DND-41 (cell line): ENCODE results near the gene NPIPB4.
"Not testable (repeated sequence)": the region's sequence is repeated elsewhere in the genome, so short reads cannot be mapped to it uniquely, and the experiment has no call there.

ENCODE experiments used
- EZH2 ChIP-seq: IDR thresholded peaks from 3 replicates; pipeline ENCODE4 v1.6.1; 2012; ENCODE audit warnings: borderline replicate concordance, low read depth, mild to moderate bottlenecking, moderate library complexity, low read length, inconsistent platforms; ENCODE audit not compliant: severe bottlenecking
- TF ChIP-seq, protein P1 (sequence below): IDR thresholded peaks from 2 replicates; pipeline ENCODE4 v1.5.1; 2012; ENCODE audit warnings: borderline replicate concordance, low read length, moderate library complexity, mild to moderate bottlenecking; ENCODE audit not compliant: poor library complexity, severe bottlenecking; ENCODE audit errors: extremely low read depth

DNA sequence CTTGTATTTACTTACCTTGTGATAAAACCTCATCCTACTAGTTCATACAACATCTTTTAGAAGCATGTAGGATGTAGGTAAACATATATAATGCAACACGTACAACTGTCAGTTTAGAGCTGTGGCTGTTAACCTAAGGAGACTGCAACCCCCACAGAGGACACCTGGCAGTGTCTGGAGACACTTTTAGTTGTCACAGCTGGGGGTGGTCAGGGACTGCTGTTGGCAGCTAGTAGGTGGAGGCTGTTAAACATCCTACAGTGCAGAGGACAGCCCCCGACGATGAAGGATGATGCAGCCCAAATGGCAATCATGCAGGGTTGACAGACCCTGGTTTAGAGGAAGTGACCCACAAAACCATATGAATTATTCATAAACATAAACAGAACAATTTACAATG lies 59.0 kb downstream of the NPIPB4 start:
- TF ChIP-seq, protein P1, sequence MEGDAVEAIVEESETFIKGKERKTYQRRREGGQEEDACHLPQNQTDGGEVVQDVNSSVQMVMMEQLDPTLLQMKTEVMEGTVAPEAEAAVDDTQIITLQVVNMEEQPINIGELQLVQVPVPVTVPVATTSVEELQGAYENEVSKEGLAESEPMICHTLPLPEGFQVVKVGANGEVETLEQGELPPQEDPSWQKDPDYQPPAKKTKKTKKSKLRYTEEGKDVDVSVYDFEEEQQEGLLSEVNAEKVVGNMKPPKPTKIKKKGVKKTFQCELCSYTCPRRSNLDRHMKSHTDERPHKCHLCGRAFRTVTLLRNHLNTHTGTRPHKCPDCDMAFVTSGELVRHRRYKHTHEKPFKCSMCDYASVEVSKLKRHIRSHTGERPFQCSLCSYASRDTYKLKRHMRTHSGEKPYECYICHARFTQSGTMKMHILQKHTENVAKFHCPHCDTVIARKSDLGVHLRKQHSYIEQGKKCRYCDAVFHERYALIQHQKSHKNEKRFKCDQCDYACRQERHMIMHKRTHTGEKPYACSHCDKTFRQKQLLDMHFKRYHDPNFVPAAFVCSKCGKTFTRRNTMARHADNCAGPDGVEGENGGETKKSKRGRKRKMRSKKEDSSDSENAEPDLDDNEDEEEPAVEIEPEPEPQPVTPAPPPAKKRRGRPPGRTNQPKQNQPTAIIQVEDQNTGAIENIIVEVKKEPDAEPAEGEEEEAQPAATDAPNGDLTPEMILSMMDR = not testable (repeated sequence)
- not testable (repeated sequence) for TF ChIP-seq EZH2
